HG02588 (cell line): ENCODE data around the gene CCDC97.

Source experiments
- ATAC-seq: cut with Tn5 transposase; IDR thresholded peaks from one replicate; pipeline ENCODE4 v1.9.1; 2021; ENCODE audit warnings: mild to moderate bottlenecking, moderate library complexity; ENCODE audit not compliant: unreplicated experiment

CCDC97 gene

DNA sequence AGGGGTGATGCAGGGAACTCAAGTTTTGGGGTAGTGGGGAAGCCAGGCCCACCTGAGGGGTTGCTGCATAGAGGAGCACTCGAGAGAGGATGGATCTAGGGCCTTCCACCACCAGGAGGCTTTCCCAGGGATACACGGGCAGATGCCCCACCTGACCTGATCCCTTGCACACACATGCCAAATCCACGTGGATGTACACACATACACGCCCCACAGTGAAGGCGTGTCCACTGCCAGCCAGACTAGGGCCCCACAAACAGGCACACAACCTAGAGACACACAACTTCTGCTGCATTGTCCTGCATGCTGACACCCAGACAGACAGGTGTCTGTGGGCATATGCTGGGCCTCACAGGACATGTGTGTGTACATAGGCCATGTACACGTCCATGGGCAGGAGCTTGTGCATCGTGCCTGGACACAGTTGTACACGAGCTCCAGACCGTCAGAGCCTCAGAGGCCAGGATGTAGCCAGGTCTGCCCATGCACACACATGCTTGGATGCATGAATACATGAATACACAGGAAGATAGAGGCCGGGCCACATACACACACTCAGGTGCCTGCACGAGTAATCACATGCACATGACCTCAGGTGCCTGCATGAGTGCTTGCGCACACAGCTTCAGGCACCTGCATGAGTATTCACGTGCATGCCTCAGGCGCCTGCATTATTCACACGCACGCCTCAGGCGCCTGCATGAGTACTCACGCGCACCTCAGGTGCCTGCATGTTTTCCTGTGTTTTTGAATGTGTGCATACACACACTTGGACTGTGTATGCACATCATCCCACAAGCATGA, 8.9 kb downstream of the CCDC97 start:
- ATAC-seq = no peak

DNA sequence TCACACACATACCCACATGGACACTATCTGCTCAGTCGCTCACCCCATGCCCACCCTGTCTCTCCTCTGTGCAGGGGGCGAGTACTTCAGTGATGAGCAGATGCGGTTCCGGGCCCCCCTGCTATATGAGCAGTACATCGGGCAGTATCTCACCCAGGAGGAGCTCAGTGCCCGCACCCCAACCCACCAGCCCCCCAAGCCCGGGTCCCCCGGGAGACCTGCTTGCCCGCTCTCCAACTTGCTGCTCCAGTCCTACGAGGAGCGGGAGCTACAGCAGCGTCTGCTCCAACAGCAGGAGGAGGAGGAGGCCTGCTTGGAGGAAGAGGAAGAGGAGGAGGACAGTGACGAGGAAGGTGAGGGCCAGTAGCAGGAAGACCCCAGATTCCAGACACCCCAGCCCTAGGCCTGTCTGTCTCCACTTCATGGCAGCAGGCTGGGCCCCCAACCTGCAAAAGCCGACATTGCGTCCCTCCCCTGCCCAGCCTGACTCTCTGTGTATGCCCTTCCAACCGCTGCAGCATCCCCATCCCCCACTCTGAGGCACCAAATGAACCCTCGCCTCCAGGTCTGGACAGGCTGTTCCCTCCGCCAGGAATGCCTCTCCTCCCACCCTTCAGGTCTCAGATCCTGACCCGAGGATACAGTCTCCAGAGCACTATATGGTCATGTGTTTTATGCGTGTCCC, 9.7 kb downstream of the CCDC97 start:
- ATAC-seq = no peak

- ATAC-seq = no peak
Observed at GRCh38 chr19:41320185-41320518, 10.2 kb downstream of the CCDC97 start.

GRCh38 chr19:41320568-41320967, 10.6 kb downstream of the CCDC97 start:
- no peak for ATAC-seq

GRCh38 chr19:41321204-41321599, 11.2 kb downstream of the CCDC97 start:
- no peak for ATAC-seq

DNA sequence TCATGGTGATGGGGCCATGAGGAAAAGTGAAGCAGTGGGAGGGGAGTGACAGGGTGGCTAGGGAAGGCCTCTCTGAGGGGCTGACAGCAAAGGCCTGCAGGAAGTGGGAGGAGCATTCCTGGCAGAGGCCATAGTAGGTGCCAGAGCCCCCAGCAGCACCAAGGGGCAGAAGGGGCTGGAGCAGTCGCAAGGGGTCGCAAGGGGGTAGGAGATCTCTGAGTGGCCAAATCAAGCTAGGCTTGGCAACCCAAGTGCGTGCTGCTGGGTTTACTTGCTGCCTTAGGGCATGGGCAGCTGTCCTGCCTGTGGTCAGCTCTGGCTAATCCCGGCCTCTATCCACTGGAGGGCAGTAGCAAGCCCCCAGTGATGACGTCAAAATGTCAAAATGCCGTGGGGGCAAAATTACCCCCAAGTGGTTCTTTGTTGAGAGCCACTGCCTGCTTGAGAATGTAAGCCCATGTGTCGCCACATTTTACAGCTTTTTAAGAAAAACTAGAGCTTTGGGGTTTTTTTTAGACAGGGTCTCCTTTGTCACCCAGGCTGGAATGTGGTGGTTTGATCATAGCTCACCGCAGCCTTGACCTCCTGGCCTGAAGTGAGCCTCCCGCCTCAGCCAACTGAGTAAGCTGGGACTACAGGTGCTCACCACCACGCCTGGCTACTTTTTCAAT, 11.8 kb downstream of the CCDC97 start:
- ATAC-seq = no peak

GRCh38 chr19:41322451-41322850, 12.5 kb downstream of the CCDC97 start:
- ATAC-seq = no peak

DNA sequence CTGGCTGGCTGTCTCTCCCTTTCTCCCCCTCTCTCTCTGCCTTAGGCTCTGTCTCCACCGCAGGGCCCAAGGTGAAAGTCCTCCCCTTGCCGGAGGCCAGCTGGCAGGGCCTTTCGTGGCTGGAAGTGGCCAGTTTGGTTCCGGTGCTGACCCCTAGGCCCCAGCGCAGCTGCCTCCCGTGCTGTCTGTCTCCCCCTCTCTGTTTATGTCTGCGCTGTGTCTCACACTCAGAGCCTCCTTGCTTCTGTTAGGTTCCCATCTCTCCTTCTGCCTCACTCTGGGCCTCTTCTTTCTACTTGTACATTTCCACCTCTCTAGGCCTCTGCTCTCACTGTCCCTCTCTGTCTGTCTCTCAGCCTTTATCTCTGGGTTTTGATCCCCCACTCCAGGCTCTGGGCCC, 13.1 kb downstream of the CCDC97 start:
- ATAC-seq = no peak

- no peak for ATAC-seq
Observed at GRCh38 chr19:41323430-41324125, 13.6 kb downstream of the CCDC97 start.

DNA sequence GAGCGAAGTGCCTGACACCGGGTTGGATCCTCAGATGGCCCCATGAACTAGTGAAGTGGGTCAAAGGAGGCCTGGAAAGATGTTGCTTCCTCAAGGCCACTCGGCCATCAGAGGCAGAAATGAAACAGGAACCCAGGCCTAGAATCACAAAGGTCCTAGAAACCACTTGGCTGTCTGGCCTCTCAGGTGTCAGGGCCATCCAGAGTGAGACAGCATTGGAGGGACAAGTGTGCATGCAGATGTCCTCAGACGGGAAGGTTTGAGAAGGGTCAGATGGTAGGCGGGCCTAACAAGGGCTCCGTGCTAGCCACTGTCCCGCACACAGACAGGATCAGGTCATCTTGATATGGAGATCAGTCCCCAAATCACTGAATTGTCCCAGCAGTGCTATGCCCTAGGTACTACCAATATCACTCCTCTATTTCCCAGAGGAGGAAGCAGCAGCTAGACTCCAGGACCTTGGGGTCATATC, 14.3 kb downstream of the CCDC97 start:
- no peak for ATAC-seq

DNA sequence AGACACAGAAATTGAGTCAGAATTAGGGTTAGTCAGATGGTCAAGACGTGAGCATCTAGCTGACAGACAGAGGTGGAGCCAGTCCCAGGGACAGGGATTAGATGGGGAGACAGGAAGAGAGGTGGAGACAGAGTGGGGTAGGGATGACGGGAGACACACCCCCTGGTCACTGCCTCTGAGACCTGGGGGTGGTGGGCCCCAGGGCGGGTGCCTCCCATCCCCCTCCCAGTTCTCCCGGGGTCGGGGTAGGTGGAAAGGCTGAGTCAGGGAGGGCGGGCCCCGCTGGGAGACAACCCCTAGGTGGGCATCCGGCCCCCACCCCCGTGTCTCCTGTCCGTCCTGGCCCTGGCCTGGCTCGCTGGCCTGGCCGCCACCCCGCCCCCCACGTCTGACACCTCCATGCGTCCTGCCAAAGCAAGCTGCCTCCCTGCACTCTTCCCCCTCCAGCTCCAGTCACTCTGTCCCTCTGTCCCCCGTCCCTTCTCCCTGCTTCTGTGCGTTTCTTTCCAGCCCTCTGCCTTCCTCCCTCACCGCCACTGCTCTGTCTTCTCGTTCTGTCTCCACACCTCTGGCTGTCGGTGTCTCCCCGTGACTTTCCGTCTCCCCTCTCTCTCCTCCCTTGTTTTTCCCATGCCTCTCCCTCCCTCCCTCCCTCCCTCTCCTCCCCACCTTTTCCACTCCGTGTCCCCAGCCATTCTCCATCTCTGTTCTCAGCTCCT, 15.1 kb downstream of the CCDC97 start:
- no peak for ATAC-seq

GRCh38 chr19:41325640-41325946, 15.6 kb downstream of the CCDC97 start:
- ATAC-seq = no peak

GRCh38 chr19:41325947-41326706, 16.2 kb downstream of the CCDC97 start:
- ATAC-seq = no peak

GRCh38 chr19:41327076-41327575, 17.2 kb downstream of the CCDC97 start:
- no peak for ATAC-seq

GRCh38 chr19:41327576-41328156, 17.7 kb downstream of the CCDC97 start:
- ATAC-seq = peak; percentile 58

DNA sequence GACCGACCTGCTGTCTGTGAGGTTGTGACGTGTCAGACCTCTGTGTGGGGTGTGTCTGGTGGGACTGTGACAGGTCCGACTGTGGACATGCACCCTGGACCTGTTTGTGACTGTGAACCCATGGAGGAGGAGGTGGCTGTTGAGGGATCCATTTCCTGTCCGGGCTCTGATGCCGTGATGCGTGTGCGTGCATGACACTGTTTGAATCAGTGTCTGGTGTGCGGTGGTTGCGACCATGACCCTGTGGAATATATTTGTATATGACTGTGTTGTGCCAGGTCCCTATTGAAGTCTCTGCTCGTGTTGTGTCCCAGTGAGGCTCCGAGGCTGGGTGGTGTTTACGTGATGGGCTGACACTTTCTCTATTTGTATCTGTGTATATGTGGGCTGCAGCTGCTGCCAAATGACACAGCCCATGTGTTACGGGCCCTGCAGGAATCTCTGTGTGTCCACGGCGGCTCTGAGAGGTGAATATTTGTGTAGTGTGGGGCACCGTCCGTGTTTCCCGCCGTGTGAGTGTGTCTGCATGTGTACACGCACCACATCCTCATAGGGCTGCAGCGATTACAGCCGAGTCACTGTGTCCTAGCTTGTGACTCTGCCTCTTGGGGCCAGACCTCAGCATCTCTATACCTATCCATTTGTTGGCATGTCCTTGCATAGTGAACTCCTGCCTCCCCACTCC, 18.3 kb downstream of the CCDC97 start:
- peak; percentile 20 for ATAC-seq

GRCh38 chr19:41328842-41329225, 18.9 kb downstream of the CCDC97 start:
- no peak for ATAC-seq

- ATAC-seq = no peak
Observed at GRCh38 chr19:41330481-41330880, 20.5 kb downstream of the CCDC97 start.
